BJ (cell line): ENCODE results near the gene STARD9. TPM values are rescaled to one million over a fixed set of nuclear protein-coding genes. Genes with fewer than 3 reads are reported as not detected.
"Not testable (repeated sequence)": the region's sequence is repeated elsewhere in the genome, so short reads cannot be mapped to it uniquely, and the experiment has no call there.

Experiments
- CTCF ChIA-PET: fragments of 350-600 bp; formaldehyde crosslinking; extraction: SDS; loops from one replicate; lab custom pipeline; 2021; ENCODE audit warnings: antibody characterized with exemption, inconsistent platforms; lab: Yijun Ruan, JAX
- POLR2A ChIA-PET: fragments of 300-600 bp; sonication (Branson Sonifier 250); formaldehyde crosslinking; extraction: SDS; loops from one replicate; lab custom pipeline; 2021; ENCODE audit warnings: antibody characterized with exemption; lab: Charles Lee
- DNase-seq: peaks from one replicate; pipeline ENCODE4 v3.0.0-alpha.2; 2011; ENCODE audit warnings: low read depth
- H3K27me3 ChIP-seq: 2 replicates; pipeline ENCODE4 v1.6.0; 2011; ENCODE audit warnings: low read length; ENCODE audit not compliant: control insufficient read depth, insufficient read depth
- H3K36me3 ChIP-seq: 2 replicates; pipeline ENCODE4 v1.5.1; 2011; ENCODE audit warnings: low read length; ENCODE audit not compliant: control insufficient read depth, insufficient read depth
- H3K4me3 ChIP-seq: 2 replicates; pipeline ENCODE4 v1.5.1; 2011; ENCODE audit warnings: low read depth, mild to moderate bottlenecking, control low read depth, low read length
- polyA plus RNA-seq: library from polyadenylated mRNA; depleted of rRNA; stranded (reverse); fragments of >200 nt; gene quantifications from 2 replicates; pipeline ENCODE4 v1.2.3, GENCODE V29; 2011
- TF ChIP-seq, protein P1 (sequence below): IDR thresholded peaks from 2 replicates; pipeline ENCODE4 v1.5.1; 2011; ENCODE audit warnings: low read depth, mild to moderate bottlenecking, control low read depth, inconsistent platforms, low read length, moderate library complexity; ENCODE audit not compliant: insufficient read depth

STARD9 gene
- polyA plus RNA-seq, 1 experiment: 2.3 TPM

DNA sequence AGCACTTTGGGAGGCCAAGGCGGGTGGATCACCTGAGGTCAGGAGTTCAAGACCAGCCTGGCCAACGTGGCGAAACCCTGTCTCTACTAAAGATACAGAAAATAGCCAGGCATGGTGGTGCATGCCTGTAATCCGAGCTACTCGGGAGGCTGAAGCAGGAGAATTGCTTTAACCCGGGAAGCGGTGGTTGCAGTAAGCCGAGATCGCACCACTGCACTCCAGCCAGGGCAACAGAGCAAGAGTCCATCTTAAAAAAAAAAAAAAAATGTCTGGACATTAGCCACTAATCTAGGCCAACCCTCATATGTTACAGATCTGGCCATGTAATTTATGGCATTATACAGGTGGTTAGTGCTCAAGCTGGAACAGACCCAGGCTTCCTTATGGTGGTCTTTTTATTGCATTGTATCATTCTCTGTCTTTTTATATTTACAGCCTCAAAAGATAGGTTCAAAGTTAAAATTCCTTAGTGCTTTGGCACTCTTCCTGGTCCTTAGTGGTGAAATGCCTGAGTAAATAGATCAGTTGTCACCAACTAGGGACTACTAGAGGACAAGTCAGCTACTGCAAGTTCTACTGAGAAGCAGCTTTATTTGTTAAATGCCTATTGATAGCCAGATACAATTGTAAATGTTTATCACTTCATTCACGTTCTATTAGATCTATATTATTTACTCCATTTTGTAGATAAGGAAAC lies 16.0 kb downstream of the STARD9 start:
- ChIA-PET CTCF (interaction anchor here (0.6 to 1.2 kb wide), 3 partner anchors 9 to 15 kb away, joined by 3 to 5 read pairs (median 4); no protein-coding TSS in a partner anchor), POLR2A (no interaction called here)
- no peaks in the 10 kb centered on the region for H3K36me3 ChIP-seq
- DNase-seq: no peak
- H3K27me3 ChIP-seq: no peaks in the 10 kb centered on the region
- TF ChIP-seq, protein P1, sequence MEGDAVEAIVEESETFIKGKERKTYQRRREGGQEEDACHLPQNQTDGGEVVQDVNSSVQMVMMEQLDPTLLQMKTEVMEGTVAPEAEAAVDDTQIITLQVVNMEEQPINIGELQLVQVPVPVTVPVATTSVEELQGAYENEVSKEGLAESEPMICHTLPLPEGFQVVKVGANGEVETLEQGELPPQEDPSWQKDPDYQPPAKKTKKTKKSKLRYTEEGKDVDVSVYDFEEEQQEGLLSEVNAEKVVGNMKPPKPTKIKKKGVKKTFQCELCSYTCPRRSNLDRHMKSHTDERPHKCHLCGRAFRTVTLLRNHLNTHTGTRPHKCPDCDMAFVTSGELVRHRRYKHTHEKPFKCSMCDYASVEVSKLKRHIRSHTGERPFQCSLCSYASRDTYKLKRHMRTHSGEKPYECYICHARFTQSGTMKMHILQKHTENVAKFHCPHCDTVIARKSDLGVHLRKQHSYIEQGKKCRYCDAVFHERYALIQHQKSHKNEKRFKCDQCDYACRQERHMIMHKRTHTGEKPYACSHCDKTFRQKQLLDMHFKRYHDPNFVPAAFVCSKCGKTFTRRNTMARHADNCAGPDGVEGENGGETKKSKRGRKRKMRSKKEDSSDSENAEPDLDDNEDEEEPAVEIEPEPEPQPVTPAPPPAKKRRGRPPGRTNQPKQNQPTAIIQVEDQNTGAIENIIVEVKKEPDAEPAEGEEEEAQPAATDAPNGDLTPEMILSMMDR: peak; percentile 40
- H3K4me3 ChIP-seq: no peak overlapping the region

GRCh38 chr15:42592716-42593115 lies 17.3 kb downstream of the STARD9 start:
- CTCF ChIA-PET: interaction anchor here (0.7 to 1.9 kb wide), 4 partner anchors 11 to 18 kb away, joined by 3 to 8 read pairs (median 3); partner anchors contain the start of gene STARD9
- H3K4me3 ChIP-seq: no peak overlapping the region
- POLR2A ChIA-PET: no interaction called here

DNA sequence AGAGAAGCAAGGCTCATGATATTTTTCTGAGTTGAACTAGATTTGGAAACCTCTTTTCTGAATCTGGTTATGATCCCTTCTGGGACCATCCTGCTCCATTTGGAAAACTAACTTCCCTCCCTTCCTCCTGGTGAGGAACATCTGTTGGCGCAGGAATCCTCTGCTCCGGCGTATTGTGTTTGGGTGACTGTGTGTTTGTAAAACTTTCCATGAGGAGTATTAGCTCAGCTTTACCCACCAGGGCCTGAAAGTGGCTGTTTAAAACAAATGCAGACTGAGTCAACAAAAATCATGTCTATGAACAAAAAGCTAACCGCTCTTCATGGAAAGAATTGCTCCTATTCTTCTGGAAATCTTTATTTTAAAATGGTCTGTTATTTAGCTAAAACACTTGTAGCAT lies 17.7 kb downstream of the STARD9 start:
- ChIA-PET POLR2A (no interaction called here), CTCF (interaction anchor here (0.6 to 1.9 kb wide), 6 partner anchors 11 to 63 kb away, joined by 3 to 8 read pairs (median 3); partner anchors contain the start of gene STARD9)
- DNase-seq: no peak

More at GRCh38 chr15:42592716-42593115, 17.3 kb downstream of the STARD9 start:
- DNase-seq: no peak
- no peaks in the 10 kb centered on the region for H3K27me3 ChIP-seq
- TF ChIP-seq, protein P1: no peak
- H3K36me3 ChIP-seq: no peaks in the 10 kb centered on the region

GRCh38 chr15:42594095-42594494 lies 18.7 kb downstream of the STARD9 start:
- H3K27me3 ChIP-seq: no peaks in the 10 kb centered on the region
- no peak overlapping the region for H3K4me3 ChIP-seq
- H3K36me3 ChIP-seq: no peaks in the 10 kb centered on the region
- ChIA-PET POLR2A (interaction anchor here (0.5 kb wide), 1 partner anchor 44 kb away, joined by 3 read pairs; no protein-coding TSS in a partner anchor), CTCF (interaction anchor here (1.2 to 1.3 kb wide), 2 partner anchors 12 to 57 kb away, joined by 3 read pairs; no protein-coding TSS in a partner anchor)
- TF ChIP-seq, protein P1: no peak
- DNase-seq: no peak

More for the DNA sequence above, 17.7 kb downstream of the STARD9 start:
- TF ChIP-seq, protein P1: no peak
- H3K4me3 ChIP-seq: no peak overlapping the region
- no peaks in the 10 kb centered on the region for H3K27me3 ChIP-seq
- no peaks in the 10 kb centered on the region for H3K36me3 ChIP-seq

DNA sequence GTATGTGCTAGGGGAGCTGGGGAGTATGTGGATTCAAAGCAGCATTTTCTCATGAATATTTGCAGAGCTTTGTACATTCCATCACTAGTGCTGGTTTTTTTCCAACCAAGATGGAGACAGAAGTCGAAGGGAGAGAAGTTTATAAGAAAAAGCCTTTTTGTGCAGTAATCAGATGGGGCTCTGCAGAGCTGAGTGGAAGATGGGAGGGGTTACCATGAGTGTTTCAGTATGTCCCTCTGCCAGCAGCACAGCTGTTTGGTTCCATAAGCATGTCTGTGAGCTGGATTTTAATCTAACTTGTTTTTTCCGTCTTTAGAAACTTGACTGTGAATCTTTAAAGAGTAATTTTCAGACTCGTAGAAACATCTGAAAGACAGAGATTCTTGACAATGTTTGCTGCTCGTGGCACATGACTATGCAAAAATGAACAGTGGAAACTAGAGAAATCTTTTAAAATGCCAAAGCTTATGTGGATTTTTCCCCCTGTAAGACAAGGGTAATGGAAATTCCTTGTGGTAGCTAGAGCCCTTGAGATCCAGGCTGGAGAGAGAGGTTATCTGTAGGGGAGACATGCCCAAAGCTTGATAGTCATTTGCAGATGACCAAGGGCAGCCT lies 20.3 kb downstream of the STARD9 start:
- Histone ChIP-seq H3K36me3 (no peaks in the 10 kb centered on the region), H3K4me3 (no peak overlapping the region), H3K27me3 (no peaks in the 10 kb centered on the region)
- CTCF ChIA-PET: interaction anchor here (0.8 to 2.4 kb wide), 4 partner anchors 10 to 38 kb away, joined by 3 to 15 read pairs (median 4); no protein-coding TSS in a partner anchor
- TF ChIP-seq, protein P1: no peak
- POLR2A ChIA-PET: no interaction called here
- no peak for DNase-seq

- H3K4me3 ChIP-seq, H3K36me3 ChIP-seq, CTCF ChIA-PET, H3K27me3 ChIP-seq, POLR2A ChIA-PET, DNase-seq: not testable (repeated sequence)
These were observed 25.9 kb downstream of the STARD9 start for GRCh38 chr15:42601316-42601715.
